ENCODE data around the gene AMOTL1.

AMOTL1 gene

GRCh38 chr11:94768602-94769541, 716 bp downstream of the AMOTL1 start:
- DNase-seq (ENCODE audit: low read depth in 1 of 2, low spot score in 1 of 2): no peak

- DNase-seq (ENCODE audit: low read depth in 1 of 2, low spot score in 1 of 2): no peak
Measured at GRCh38 chr11:94769880-94770279, 1.7 kb downstream of the AMOTL1 start.

- DNase-seq (ENCODE audit: low read depth in 1 of 2, low spot score in 1 of 2): no peak
Measured at GRCh38 chr11:94770563-94771120, 2.5 kb downstream of the AMOTL1 start.

GRCh38 chr11:94771390-94771789, 3.2 kb downstream of the AMOTL1 start:
- DNase-seq (ENCODE audit: low read depth in 1 of 2, low spot score in 1 of 2): no peak

GRCh38 chr11:94771951-94772350, 3.8 kb downstream of the AMOTL1 start:
- DNase-seq (ENCODE audit: low read depth in 1 of 2, low spot score in 1 of 2): no peak

GRCh38 chr11:94773842-94774241, 5.7 kb downstream of the AMOTL1 start:
- DNase-seq (ENCODE audit: low read depth in 1 of 2, low spot score in 1 of 2): no peak

GRCh38 chr11:94774345-94774744, 6.2 kb downstream of the AMOTL1 start:
- DNase-seq (ENCODE audit: low read depth in 1 of 2, low spot score in 1 of 2): no peak

GRCh38 chr11:94775567-94776327, 7.6 kb downstream of the AMOTL1 start:
- DNase-seq (ENCODE audit: low read depth in 1 of 2, low spot score in 1 of 2): no peak

GRCh38 chr11:94776351-94777321, 8.5 kb downstream of the AMOTL1 start:
- DNase-seq (ENCODE audit: low read depth in 1 of 2, low spot score in 1 of 2): no peak

- no peak for DNase-seq (ENCODE audit: low read depth in 1 of 2, low spot score in 1 of 2)
Measured at GRCh38 chr11:94780432-94780831, 12.3 kb downstream of the AMOTL1 start.

- no peak for DNase-seq (ENCODE audit: low read depth in 1 of 2, low spot score in 1 of 2)
Measured at GRCh38 chr11:94781837-94782236, 13.7 kb downstream of the AMOTL1 start.

- DNase-seq (ENCODE audit: low read depth in 1 of 2, low spot score in 1 of 2): no peak
Measured at GRCh38 chr11:94782446-94782845, 14.3 kb downstream of the AMOTL1 start.

GRCh38 chr11:94784884-94785283, 16.7 kb downstream of the AMOTL1 start:
- no peak for DNase-seq (ENCODE audit: low read depth in 1 of 2, low spot score in 1 of 2)

- no peak for DNase-seq (ENCODE audit: low read depth in 1 of 2, low spot score in 1 of 2)
Measured at GRCh38 chr11:94785509-94785908, 17.4 kb downstream of the AMOTL1 start.

- no peak for DNase-seq (ENCODE audit: low read depth in 1 of 2, low spot score in 1 of 2)
Measured at GRCh38 chr11:94786264-94787126, 18.3 kb downstream of the AMOTL1 start.

- no peak for DNase-seq (ENCODE audit: low read depth in 1 of 2, low spot score in 1 of 2)
Measured at GRCh38 chr11:94787801-94788200, 19.6 kb downstream of the AMOTL1 start.

GRCh38 chr11:94788396-94788795, 20.2 kb downstream of the AMOTL1 start:
- no peak for DNase-seq (ENCODE audit: low read depth in 1 of 2, low spot score in 1 of 2)

- DNase-seq (ENCODE audit: low read depth in 1 of 2, low spot score in 1 of 2): no peak
Measured at GRCh38 chr11:94790197-94790596, 22.0 kb downstream of the AMOTL1 start.

- no peak for DNase-seq (ENCODE audit: low read depth in 1 of 2, low spot score in 1 of 2)
Measured at GRCh38 chr11:94790661-94791180, 22.6 kb downstream of the AMOTL1 start.

Measured in stimulated activated CD4-positive, alpha-beta T cell treated with anti-CD3 and anti-CD28 coated beads, Interleukin-15, amount 100 ng/mL, for 1 hour (primary cell).